GM21447 (cell line): Measurements from ENCODE around the gene CBX8.
"Not testable (repeated sequence)": the region's sequence is repeated elsewhere in the genome, so short reads cannot be mapped to it uniquely, and the experiment has no call there.

ENCODE experiments used
- ATAC-seq: cut with Tn5 transposase; IDR thresholded peaks from one replicate; pipeline ENCODE4 v1.9.1; 2021; ENCODE audit not compliant: unreplicated experiment

Gene CBX8

DNA sequence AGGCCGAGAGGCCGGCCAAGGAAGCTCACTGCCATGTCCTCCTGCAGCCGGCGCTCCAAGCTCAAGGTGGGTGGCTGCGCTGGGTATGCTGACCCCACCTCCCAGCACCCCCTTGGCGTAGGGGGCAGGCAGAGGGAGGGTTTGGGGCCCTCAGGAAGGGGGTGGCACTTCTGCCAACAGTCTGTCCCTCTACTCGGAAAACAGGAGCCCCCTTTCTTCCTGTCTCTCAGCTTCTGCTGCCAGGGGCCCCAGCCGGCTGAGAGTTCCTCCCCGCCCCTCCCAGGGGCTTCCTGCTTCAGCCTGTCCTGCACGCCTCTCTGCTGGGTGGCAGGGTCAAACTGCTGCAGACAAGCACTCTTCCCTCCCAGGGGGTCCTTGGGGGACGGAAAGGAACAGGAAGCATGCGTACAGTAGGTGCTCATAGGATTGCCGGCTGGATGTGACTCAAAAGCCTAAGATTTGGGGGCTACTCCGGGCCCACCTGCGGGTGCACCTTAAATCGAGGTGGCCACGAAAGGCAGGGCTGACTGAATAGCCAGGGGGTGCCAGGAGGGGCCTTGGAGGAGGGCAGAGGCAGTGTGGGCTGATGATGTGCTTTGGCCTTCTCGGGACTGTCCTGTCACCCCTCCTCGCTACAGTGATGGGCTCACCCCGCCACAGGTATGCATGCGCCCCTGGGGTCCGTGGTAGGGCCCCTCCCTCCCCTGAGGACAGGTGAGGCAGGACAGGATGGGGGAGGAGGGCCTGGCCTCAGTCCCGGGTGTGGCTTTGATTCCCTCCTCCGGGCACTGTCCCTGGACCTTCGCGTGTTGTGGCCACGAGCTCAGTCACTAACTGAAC, 14.9 kb downstream of the CBX8 start:
- no peak for ATAC-seq

DNA sequence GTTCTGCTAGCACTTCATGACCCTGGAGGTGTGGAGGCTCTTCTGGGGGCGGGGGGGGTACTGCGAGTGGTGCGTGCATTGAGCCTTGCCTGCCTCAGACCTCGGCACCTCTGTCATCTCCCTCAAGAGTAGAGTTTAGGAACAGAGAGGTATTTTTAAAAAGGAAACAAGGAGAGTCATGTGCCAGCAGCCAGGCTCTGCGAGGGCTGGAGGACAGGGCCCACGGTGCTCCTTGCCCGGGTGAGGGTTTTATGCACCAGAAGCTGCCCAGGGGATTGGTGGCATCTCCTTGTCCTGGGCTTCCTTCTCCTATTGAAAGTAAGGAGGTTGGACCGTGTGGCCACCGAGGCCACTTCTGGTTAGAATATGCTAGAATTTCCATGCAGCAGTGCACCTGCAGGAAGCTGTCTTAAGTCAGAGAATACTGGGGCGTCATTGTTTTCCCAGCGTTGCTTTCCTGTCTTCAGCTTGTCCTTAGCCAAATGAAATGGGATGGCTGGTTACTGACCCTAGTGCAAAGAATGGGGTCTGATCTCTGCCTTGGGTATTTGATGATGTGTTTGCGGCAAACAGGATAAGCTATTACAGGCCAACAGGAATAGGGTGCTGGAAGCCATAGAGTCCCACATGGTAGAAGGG, 15.7 kb downstream of the CBX8 start:
- ATAC-seq: no peak

DNA sequence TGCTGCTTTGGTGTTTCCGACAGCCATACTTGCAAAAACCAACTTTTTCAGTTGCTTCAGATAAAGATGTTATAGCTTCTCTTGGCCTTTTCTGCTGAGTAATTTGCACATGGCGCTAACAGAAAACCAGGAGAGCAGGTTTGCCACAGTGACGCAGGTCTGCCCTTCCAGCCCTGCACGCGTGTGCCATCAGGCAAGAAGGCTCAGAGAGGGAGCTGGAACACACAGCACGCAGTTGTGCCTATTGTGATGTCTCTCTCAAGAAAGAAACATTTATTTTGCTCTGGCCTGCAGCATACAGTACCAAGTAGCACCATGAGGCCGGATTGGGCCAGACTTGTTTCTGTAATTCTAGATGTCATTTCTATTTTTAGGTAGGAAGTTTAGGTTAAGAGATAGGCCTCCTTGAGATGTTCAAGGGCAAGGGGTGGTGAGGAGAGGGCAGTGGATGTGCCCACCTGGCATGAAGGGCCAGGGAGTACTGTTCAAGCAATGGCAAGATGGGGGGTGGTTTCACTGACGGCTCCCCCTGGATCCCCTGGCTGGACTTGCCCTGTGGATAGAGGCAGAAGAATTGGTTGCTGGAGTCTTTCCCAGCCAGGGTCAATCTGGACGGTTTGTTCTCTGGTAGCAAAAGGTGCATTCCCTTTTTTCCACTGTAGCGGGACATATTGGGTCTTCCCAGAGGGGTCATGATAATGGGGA, 17.1 kb downstream of the CBX8 start:
- ATAC-seq: no peak

DNA sequence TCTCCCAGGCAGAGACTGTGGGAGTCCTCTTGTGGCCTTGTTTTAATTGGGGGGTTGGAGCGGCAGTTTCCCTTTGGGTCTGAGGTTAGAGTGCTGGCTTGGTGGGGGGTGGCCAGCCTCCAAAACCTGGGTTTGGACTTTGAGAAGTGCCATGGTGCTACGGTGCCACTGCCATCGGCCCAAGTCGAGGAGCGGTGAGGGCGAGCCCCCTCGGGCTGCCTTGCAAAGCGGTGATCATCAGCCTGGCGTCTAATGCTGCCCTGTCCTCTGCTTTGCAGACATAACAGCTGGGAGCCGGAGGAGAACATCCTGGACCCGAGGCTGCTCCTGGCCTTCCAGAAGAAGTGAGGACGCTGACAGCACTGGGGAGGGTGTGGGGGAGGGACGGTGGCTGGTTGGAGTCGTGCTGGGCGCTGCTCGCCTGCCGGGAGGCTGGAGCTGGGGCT, 17.8 kb downstream of the CBX8 start:
- ATAC-seq: no peak

DNA sequence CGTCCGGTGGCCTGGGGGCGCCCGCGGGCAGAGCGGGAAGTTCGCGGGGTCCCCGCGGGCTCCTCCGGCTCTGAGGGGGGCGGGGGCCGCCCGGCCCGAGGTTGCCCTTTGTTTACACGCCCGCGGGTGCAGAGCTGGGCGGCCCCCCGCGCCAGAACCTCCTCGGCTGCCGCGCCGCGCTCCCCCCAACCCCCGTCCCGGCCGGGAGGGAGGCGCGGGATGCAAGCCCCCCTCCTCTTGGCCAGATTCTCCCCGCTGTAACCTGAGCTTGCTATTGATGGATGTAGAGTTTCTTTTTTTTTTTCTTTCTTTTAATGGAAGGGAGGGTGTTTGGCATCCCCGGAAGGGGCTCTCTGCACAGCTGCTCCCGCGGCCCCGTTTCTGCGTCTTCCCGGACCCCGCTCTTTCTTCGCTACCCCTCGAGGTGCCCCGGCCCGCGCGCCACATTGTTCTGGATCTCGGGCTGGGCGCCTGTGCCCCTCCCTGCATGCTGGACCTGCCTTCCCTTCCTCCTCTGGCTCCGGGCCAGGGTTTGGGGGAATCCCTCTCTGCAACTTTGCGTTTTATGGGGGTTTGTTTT, 18.3 kb downstream of the CBX8 start:
- ATAC-seq: peak; percentile 13

DNA sequence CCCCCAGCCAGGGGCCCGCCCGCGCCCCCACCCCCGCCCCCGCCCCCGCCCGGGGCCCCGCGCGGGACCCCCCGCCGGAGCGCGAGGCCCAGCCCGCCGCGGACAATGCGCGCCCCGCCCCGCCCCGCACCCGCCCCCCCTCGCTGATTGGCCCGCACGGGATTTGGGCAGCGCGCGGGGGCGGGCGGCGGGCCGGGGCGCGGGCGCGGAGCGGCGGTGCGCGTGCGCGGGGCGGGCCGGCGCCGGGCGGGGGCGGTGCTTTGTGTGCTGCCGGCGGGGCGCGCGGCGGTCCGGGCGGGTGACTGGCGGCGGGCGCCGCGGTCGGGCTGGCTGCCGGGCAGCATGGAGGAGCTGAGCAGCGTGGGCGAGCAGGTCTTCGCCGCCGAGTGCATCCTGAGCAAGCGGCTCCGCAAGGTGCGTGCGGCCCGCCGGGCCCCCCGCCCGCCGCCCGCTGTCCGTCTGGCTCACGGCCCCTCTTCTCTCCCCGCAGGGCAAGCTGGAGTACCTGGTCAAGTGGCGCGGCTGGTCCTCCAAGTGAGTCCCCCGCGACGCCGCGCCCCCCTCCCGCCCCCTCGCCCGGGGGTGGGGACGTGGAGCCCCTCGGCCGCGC, 18.9 kb downstream of the CBX8 start, which contains the start of gene CBX2:
TSS of gene CBX2 (plus strand) at position 255 of the 610 bp plus-strand sequence. CDS start at position 343, 88 bp downstream.
- peak; percentile 45 for ATAC-seq

DNA sequence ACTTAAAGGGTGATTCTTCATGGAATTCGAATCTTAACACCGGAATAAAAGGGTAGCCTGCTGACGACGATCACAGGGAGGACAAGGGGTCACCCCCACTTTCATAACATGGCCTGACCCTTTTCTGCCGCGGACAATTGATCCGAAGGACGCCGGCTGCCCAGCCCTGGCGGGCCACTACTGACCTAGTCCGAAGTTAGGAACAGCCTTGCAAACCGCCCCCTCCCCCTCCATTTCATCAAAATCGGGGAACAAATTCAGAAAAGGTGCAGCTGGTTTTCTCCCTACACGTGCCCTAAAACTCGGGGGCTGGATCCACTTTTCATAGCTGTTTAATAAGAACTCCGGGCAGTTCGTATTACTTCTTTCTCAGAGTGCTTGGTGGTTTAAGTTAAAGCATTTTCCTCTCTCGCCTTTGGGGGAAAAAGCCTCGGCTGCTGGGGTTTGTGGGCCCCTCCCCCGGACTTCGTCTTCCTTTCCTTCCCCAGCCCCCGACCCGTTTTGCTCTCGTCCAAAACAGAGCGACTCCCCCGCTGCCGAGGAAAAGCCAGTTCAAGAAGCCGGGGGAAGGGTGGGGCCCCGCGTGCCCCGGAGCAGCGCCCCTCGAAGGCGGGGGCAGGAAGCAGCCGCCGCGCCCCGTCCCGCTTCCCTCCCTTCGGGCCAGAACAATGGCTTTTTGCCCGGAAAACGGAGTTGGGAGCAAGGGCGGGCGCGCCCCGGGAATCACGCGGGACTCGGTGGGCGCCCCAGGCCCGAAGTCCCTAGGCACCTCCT, 19.6 kb downstream of the CBX8 start:
- ATAC-seq: peak; percentile 20

DNA sequence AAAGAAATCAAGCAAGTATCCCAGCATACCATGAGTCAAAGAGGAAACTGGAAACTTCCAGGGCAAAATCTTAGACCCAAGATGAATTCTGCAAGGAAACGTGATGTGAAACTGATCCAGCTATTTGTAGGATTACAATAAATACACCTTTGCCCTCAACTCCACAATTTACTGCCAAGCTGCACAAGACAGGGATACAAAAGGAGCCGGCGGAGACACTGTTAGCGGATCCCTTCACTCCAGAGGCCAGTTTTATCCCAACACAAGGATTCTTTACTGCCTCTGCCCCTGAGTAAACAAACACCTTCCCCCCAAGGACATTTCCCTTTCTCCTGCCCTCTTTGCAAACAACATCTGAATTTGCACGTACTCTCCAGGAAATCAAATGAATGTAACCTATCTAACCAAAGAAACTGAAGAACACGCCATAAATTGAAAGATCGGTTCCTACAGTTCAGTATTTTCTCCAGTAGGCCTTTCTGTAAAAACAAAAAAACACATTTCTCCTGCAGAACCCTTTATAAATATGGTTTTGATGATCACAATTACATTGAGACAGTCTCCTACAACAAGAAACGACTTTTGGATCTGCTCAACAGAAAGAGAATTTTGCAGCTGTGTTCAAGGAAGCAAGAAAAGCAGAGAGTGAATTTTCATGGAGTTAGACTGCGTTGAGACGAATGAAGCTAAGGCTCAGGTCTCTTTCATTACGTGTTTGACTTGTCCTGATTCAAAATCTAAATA, 20.3 kb downstream of the CBX8 start:
- no peak for ATAC-seq

DNA sequence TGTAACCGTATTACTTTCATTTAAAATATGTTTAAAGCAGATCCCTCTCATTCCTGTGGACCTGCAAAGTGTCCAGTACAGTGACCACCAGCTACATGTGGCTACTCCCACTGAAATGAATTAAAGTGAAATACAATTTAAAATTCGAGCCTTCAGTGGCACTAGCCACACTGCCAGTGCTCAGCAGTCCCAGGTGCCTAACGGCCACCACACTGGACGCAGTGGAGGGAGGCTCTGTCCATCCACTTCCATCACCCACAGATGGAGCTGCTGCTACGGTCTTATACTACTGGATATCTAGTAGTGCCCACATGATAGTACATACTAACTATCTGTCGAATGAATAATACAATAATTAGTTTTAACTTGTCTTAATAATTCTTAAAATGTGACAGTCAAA, 21.2 kb downstream of the CBX8 start:
- no peak for ATAC-seq

DNA sequence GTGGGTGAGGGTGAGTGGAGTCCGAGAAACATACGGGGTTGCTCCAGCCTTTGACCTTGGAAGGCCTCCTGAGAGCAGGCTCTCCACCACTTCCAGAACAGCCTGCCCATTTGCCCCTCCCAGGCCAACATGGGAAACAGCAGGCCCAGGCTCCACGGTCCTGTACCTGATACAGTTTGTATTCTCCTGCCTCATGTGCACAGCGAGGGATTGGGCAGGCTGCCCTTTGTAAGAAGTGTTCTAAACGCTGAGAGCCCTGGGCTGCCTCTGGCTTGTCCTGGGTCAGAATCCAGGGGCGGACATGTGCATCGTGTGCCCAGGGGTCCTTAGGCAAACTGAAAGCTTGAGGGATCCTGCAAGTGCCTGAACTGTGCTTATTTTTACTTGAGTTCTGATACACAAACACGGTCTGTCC, 22.3 kb downstream of the CBX8 start:
- ATAC-seq: no peak

DNA sequence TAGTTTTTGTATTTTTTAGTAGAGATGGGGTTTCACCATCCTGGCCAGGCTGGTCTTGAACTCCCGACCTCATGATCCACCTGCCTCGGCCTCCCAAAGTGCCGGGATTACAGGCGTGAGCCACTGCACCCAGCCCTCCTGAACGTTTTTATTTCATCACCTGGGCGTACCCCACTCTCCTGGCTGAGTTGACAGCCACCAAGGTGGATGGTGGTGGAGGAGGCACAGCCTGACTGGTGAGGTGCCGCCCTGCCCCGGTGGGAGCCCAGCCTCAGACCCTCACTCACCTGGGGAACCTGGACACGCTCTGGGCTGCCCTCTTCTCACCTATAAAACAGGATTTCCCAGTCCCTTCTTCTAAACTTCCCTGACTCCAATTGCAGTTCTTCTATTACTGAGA, 24.2 kb downstream of the CBX8 start:
- ATAC-seq: not testable (repeated sequence)

DNA sequence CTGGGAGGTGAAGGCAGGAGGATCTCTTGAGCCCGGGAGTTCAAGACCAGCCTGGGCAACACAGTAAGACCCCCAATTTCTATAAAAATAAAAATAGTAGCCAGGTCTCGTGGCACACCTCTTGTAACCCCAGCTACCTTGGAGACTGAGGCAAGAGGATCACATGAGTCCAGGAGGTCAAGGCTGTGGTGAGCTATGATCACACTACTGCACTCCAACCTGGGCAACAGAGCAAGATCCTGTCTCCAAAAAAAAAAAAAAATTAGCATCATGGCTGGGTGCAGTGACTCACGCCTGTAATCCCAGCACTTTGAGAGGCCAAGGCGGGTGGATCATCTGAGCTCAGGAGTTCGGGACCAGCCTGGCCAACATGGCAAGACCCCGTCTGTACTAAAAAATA, 25.6 kb downstream of the CBX8 start:
- ATAC-seq: no peak

DNA sequence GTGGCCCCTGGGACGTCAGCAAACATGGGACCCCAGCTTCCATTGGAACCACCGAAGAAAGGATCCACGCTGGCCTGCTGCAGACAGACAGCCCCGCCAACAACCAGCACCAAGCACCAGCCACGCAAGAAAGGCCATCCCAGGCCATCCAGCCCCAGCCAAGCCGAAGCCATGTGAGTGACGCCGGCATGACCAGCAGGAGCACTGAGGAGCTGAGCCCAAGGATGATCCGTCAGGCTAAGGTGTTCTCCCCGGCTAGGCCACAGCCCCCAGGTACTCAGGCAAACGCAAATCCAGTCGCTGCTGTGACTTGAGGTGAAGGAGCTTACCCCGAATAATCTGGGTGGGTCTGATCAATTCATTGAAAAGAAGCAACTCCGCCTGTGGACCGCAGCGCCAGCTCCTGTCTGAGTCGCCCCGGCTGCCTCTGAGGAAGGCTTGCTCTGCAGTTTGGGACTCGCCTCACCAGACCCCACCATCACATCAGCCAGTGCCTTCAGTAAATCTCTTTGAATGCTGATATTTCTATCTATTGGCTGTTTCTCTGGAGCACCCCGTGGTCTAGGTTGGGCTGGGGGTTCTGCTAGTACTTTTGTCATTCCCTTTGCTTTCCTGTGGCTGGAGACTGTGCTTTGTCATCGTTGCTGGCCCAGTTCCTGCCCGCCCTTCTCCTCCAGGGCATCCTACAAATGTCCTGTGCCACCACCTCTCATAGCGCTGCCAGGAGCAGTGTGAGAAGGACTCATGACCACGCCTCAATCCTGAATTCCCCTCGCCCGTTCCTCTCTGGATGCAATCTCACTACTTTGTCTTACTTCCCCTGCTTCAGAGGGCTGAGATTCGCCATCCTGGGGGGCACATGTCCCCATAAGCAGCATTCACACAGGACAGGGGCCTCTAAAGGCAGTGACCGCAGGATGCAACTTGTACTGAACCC, 27.0 kb downstream of the CBX8 start:
- ATAC-seq: no peak

DNA sequence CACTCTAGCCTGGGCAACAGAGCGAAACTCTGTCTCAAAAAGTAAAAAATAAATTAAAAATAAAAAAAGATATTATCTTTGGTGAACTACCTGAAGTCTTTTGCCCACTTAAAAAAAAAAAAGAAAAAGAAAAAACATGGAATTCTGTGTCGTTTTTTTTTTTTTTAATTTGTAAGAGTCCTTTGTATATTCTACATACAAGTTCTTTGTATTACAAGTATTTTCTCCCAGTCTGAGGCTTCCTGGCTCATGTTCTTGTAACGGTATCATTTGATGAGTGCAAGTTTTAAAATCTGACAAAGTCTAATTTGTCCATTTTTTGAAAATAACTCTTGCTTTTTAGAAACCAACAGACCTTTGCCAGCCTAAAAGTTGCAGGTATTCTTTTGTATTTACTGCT, 31.2 kb downstream of the CBX8 start:
- no peak for ATAC-seq

DNA sequence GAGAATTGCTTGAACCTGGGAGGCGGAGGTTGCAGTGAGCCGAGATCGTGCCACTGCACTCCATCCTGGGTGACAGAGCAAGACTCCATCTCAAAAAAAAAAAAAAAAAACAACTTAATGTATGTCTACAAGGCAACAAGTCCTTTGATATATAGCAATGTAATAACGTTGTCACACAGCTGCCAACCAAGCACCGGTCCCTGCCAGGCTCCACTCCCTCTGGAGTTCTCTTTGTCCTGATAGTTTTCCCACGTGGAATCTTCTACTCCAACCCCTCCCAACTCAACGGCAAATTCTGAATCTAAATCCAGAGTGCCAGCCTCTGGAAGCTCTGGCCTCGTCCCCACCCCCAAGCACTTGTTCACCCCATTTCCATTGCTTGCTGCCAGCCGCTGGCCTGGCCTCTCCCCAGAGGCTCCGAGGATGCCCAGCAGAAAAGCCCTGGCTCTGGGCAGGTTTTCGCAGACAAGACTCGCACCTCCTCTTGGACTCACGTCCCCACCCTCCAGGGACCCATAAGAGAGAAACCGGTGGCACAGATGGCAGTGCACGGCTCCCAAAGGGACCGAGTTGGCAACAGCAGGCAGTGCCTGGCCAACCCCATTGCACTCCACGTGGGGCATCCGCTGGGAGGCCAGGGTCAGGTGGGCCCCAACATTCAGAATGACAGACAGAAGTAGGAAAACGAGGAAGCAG, 34.8 kb downstream of the CBX8 start:
- ATAC-seq: no peak

DNA sequence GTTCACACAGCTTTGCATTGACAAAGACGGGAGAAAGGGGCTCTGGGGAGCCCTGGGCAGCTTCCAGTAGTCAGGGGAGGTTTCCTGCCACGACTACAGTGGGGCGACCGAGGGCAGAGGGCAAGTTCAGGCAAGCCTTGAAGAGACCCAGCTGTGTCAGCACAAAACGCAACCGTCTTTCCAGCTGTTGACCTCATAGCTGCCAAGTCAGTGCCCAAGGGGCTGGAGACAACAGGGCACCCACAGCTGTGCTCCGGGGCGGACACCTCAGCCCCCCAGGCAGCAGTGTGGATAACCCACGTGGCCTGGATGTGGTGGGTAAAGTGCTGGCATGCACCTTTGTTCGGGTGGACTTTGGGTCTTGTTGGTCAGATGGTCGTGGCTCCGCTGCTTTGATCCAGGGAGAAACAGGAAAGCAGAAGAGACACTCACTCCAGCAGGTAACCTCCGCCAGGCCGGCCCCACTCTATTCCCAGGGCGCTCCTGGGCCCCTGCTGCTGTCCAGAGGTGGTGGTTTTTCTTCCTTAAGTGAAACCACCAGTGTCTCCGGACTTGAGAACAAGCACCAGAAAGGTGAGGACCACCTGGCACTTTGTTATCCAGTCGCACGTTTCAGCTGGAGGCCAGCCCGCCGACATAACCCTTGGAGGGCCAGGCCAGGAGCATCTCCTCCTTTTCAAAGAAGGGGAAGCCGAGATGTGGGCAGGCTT, 36.5 kb downstream of the CBX8 start:
- ATAC-seq: no peak

DNA sequence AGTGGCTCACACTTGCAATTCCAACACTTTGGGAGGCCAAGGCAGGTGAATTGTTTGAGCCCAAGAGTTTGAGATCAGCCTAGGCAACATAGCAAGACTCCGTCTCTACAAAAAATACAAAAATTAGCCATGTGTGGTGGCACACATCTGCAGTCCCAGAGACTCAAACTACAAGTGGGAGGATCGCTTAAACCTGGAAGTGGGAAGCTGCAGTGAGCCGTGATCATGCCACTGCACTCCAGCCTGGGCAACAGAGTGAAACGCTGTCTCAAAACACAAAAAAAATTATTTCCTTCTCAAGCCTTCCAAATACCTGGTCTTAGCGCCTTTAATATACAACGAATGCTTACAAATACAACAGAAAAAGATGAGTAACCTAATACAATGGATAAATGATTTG, 38.6 kb downstream of the CBX8 start:
- ATAC-seq: no peak
